Measurements from ENCODE around the gene SH3TC1. TPM values are rescaled to one million over a fixed set of nuclear protein-coding genes. Genes with fewer than 3 reads are reported as not detected.

The SH3TC1 gene
- total and polyA plus RNA-seq, 2 of the 8 experiments (the other 6 are each of a cell fraction or from before 2014, with no cell fraction given), result 0.15 TPM; not detected in 1

- Histone ChIP-seq H3K9ac (replicated peaks in 1 of 4; ENCODE audit: extremely low read depth in 1 of 4, low read depth in 3 of 4, low read length in 3 of 4) (no peak overlapping the region), H2BK20ac (ENCODE audit: low read length) (no peak overlapping the region), H2BK120ac (replicated peaks; ENCODE audit: low read depth, low read length) (no peak overlapping the region), H3K79me2 (ENCODE audit: control insufficient read depth in 1 of 2, insufficient read depth in 2 of 2, low read length in 2 of 2) (no peaks in the 10 kb centered on the region), H4K91ac (replicated peaks; ENCODE audit: insufficient read length, low read length) (no peak overlapping the region), H3K4ac (replicated peaks; ENCODE audit: insufficient read length, low read depth, low read length) (no peak overlapping the region), H4K20me1 (replicated peaks in 1 of 2; ENCODE audit: control insufficient read depth in 1 of 2, insufficient read depth in 2 of 2, low read length in 2 of 2) (peaks cover 3 to 7% of the 10 kb centered on the region in 2 experiments), H2BK12ac (ENCODE audit: low read depth, low read length) (no peak overlapping the region), H3K23ac (ENCODE audit: insufficient read length) (no peak overlapping the region), H2AFZ (ENCODE audit: low read length) (no peak overlapping the region), H3K27me3 (replicated peaks in 1 of 4; ENCODE audit: control insufficient read depth in 3 of 4, extremely low read depth in 1 of 4, insufficient read depth in 3 of 4, low read length in 3 of 4) (peaks cover 6 to 23% (median 18%) of the 10 kb centered on the region in 4 experiments), H4K8ac (ENCODE audit: extremely low read depth, insufficient read depth, low read length) (no peak overlapping the region), H3K79me1 (ENCODE audit: low read depth, low read length) (no peaks in the 10 kb centered on the region), H3K4me1 (replicated peaks in 1 of 4; ENCODE audit: control insufficient read depth in 3 of 4, insufficient read depth in 4 of 4, low read length in 3 of 4) (peaks cover 0 to 4% (median 1%) of the 10 kb centered on the region in 4 experiments; a peak in 3 of 7 replicates), H3K18ac (ENCODE audit: extremely low read depth, low read length) (no peak overlapping the region), H3K36me3 (ENCODE audit: control insufficient read depth in 2 of 4, insufficient read depth in 4 of 4, low read length in 3 of 4) (no peaks in the 10 kb centered on the region), H4K5ac (ENCODE audit: insufficient read length, low read depth, low read length) (no peak overlapping the region), H3K4me3 (ENCODE audit: extremely low read depth in 1 of 4, insufficient read depth in 2 of 4, low read depth in 3 of 4, low read length in 4 of 4) (no peak overlapping the region), H3K14ac (ENCODE audit: insufficient read length) (no peak overlapping the region), H2BK15ac (ENCODE audit: low read length) (no peak overlapping the region), H2AK5ac (ENCODE audit: low read depth, low read length) (no peak overlapping the region), H3K4me2 (ENCODE audit: insufficient read depth in 1 of 2, low read depth in 2 of 2, low read length in 2 of 2) (no peak overlapping the region), H3K27ac (ENCODE audit: low read depth, low read length) (no peak overlapping the region), H2BK5ac (ENCODE audit: low read depth, low read length) (no peak overlapping the region), H3K56ac (replicated peaks; ENCODE audit: insufficient read length, low read depth, low read length) (no peak overlapping the region), H3K23me2 (ENCODE audit: low read depth, low read length) (peaks cover 7% of the 10 kb centered on the region; the same call in 1 of the 2 replicates), H3K9me3 (ENCODE audit: insufficient read depth in 2 of 2, low read depth in 1 of 2, low read length in 1 of 2) (no peaks in the 10 kb centered on the region)
- TF ChIP-seq CTBP2 (IDR thresholded peaks at IDR 0.05; ENCODE audit: borderline replicate concordance, insufficient read depth, insufficient read length, low read length) (no peak), SIX5 (IDR thresholded peaks at IDR 0.05; ENCODE audit: low read depth, low read length) (no peak)
- ChIA-PET CTCF (ENCODE audit: partially characterized antibody) (interaction anchor here (1.0 to 1.3 kb wide), 2 partner anchors 12 to 23 kb away, joined by 3 to 4 read pairs; no protein-coding TSS in a partner anchor), POLR2A (ENCODE audit: partially characterized antibody) (no interaction called here)
- whole genome bisulfite sequencing, 2 experiments (ENCODE audit: extremely low coverage in 1 of 2, insufficient coverage in 1 of 2, insufficient read length in 1 of 2, insufficient replicate concordance in 2 of 2, low coverage in 1 of 2, low lambda C conversion rate in 2 of 2, missing lambda C conversion rate in 1 of 2), result 95% methylated on average over 10 of the region's 10 CpGs; no CpG with 5 or more reads in 1 of the 2 experiments
- FAIRE-seq (no peak), DNase-seq (ENCODE audit: low read depth in 1 of 2, low spot score in 2 of 2) (no peak)
Measured at GRCh38 chr4:8153441-8153840, 45.6 kb upstream of the SH3TC1 start.
